ENCODE results near the gene RAB11B. TPM values are rescaled to one million over a fixed set of nuclear protein-coding genes. Genes with fewer than 3 reads are reported as not detected.
A peak's percentile ranks its signal among the peaks of the same experiment; 100 is the strongest.
"Not testable (repeated sequence)": the region's sequence is repeated elsewhere in the genome, so short reads cannot be mapped to it uniquely, and the experiment has no call there.

RAB11B gene
- total and polyA plus RNA-seq, 4 donors, result 27.3 to 91.2 (median 45.0) TPM

DNA sequence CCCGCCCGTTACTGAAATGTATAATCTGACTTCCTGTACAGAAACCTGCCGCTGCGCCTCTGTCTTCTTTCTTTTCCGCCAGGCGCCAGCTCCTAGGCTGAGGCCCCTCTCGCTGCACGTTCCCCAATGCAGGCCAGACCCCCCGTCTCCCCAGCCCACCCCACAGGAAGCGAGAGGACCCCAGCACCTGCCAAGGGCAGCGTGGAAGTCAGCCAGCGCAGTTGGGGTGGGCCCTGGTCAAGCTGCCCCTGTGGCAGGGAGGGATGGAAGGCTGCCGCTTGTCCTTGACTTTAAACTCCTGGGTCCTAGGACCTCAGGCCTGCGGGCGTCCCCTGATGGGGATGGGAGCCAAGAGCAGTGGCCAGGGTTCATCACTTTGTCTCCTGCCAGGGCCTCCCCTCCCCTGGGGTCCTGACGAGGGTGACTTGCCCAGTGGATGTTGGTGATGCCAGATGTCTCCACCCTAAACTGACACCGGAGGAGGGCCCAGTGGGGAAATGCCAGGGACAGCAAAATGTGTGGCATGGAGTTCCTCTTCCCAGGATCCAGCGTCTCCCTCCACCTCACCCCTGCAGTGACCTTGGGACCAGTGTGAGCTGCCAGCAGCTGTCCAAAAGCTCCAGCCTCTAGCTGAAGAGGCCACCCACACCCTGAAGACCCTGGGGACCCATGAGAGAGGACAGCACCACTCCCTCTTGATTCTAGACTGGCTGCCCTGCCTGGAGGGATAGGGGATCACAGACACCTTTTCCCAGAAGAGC, 14.4 kb downstream of the RAB11B start:
- no peak overlapping the region for H3K27ac ChIP-seq (ENCODE audit: low read depth in 1 of 2, low read length in 2 of 2)
- WGBS, result 86% methylated on average over 18 of the region's 18 CpGs

DNA sequence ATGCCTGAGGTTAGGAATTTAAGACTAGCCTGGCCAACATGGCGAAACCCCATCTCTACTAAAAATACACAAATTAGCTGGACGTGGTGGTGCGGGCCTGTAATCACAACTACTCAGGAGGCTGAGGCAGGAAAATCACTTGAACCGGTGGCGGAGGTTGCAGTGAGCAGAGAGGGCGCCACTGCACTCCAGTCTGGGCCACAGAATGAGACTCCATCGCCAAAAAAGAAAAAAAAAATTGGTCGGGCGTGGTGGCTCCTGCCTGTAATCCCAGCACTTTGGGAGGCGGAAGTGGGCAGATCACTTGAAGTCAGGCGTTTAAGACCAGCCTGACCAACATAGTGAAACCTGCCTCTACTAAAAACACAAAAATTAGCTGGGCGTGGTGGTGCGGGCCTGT, 20.6 kb downstream of the RAB11B start:
- WGBS, result 90% methylated on average over 13 of the region's 13 CpGs

More for the DNA sequence above, 14.4 kb downstream of the RAB11B start:
- Histone ChIP-seq H3K27me3 (ENCODE audit: control insufficient read depth in 4 of 4, insufficient read depth in 4 of 4, low read length in 3 of 4) (no peaks in the 10 kb centered on the region), H3K9me3 (ENCODE audit: control insufficient read depth in 4 of 4, low read length in 3 of 4) (no peaks in the 10 kb centered on the region), H3K9ac (ENCODE audit: low read depth in 1 of 2, low read length in 2 of 2) (no peak overlapping the region), H3K4me3 (ENCODE audit: low read depth in 1 of 3, low read length in 3 of 3) (no peak overlapping the region), H3K4me1 (ENCODE audit: control insufficient read depth in 4 of 4, insufficient read depth in 4 of 4, low read length in 3 of 4) (peaks cover 0 to 6% (median 2%) of the 10 kb centered on the region in 4 donors), H3K36me3 (ENCODE audit: control insufficient read depth in 4 of 4, insufficient read depth in 3 of 4, low read depth in 1 of 4, low read length in 3 of 4) (peaks cover 12 to 33% (median 17%) of the 10 kb centered on the region in 4 donors)
- DNase-seq (ENCODE audit: low spot score), result no peak
- TF ChIP-seq, protein P1, sequence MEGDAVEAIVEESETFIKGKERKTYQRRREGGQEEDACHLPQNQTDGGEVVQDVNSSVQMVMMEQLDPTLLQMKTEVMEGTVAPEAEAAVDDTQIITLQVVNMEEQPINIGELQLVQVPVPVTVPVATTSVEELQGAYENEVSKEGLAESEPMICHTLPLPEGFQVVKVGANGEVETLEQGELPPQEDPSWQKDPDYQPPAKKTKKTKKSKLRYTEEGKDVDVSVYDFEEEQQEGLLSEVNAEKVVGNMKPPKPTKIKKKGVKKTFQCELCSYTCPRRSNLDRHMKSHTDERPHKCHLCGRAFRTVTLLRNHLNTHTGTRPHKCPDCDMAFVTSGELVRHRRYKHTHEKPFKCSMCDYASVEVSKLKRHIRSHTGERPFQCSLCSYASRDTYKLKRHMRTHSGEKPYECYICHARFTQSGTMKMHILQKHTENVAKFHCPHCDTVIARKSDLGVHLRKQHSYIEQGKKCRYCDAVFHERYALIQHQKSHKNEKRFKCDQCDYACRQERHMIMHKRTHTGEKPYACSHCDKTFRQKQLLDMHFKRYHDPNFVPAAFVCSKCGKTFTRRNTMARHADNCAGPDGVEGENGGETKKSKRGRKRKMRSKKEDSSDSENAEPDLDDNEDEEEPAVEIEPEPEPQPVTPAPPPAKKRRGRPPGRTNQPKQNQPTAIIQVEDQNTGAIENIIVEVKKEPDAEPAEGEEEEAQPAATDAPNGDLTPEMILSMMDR (IDR thresholded peaks at IDR 0.05; ENCODE audit: low read depth, low read length, missing input control), result no peak
- no peak for TF ChIP-seq GABPA (IDR thresholded peaks at IDR 0.05 in 1 of 2, conservative IDR thresholded peaks at IDR 0.05 in 1 of 2)
- TF ChIP-seq HNF4G (IDR thresholded peaks at IDR 0.05), result no peak
- TF ChIP-seq TAF1 (conservative IDR thresholded peaks at IDR 0.05), result no peak
- no peak for TF ChIP-seq HNF4A (conservative IDR thresholded peaks at IDR 0.05)
- TF ChIP-seq, protein P2, sequence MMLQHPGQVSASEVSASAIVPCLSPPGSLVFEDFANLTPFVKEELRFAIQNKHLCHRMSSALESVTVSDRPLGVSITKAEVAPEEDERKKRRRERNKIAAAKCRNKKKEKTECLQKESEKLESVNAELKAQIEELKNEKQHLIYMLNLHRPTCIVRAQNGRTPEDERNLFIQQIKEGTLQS (IDR thresholded peaks at IDR 0.05), result no peak
- TF ChIP-seq JUND (IDR thresholded peaks at IDR 0.05), result no peak

DNA sequence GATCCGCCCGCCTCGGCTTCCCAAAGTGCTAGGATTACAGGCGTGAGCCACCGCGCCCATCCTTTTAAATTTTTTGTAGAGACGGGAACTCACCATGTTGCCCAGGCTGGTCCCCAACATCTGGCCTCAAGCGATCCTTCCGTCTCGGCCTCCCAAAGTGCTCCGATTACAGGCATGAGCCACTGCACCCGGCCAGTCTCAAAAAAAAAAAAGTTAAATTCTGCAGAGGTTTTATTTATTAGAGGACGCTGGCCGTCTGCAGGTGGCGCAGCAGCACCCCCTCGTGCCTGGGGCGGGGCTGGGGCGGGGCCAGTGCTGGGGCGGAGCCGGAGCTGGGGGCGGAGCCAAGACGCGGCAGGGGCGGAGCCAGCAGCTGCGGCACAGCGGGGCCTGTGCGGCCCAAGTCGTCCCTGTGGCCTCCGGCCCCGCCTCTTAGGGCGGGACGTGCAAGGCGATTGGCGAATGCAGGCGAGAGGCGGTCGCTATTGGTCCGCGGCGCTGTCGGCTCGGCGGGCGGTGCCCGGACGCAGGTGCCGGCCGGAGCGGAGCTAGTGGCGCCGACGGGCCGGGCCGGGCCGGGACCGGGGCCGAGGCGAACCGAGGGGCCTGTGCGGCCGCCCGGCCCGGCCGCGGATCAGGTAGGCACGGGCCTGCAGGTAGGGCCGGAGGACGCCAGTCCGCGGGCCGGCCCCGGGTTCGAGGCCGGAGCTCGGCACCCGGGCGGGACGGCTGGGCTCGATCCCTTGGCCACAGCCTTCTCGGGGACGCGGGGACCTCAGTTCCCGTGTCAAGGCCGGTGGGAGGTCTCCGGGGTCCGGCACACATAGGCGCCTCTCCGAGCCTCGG, 22.8 kb downstream of the RAB11B start, which contains the start of gene MARCHF2:
Gene MARCHF2, plus strand, starts transcription at position 523 of the 846 bp plus-strand sequence. CDS start 8,536 bp downstream, outside the sequence.
- H3K27ac ChIP-seq (ENCODE audit: low read depth in 1 of 2, low read length in 2 of 2), result peak within 1 kb of the TSS; percentile 39 to 47
- WGBS, result 5% methylated on average over 89 of the region's 89 CpGs
- no peaks in the 10 kb centered on the region for H3K36me3 ChIP-seq (ENCODE audit: control insufficient read depth in 4 of 4, insufficient read depth in 3 of 4, low read depth in 1 of 4, low read length in 3 of 4)
- DNase-seq (ENCODE audit: low spot score), result peak; percentile 100
- H3K4me3 ChIP-seq (ENCODE audit: low read depth in 1 of 3, low read length in 3 of 3), result peak within 1 kb of the TSS; percentile 28 to 97 (median 68)
- no peaks in the 10 kb centered on the region for H3K27me3 ChIP-seq (ENCODE audit: control insufficient read depth in 4 of 4, insufficient read depth in 4 of 4, low read length in 3 of 4)
- peak within 1 kb of the TSS; percentile 1 to 69 for H3K9ac ChIP-seq (ENCODE audit: low read depth in 1 of 2, low read length in 2 of 2)
- no peaks in the 10 kb centered on the region for H3K9me3 ChIP-seq (ENCODE audit: control insufficient read depth in 4 of 4, low read length in 3 of 4)
- TF ChIP-seq RAD21 (IDR thresholded peaks at IDR 0.05), result peak; percentile 70 to 72
- TF ChIP-seq, protein P1 (IDR thresholded peaks at IDR 0.05; ENCODE audit: low read depth, low read length, missing input control), result peak; percentile 60
- TF ChIP-seq FOXA1 (IDR thresholded peaks at IDR 0.05), result no peak
- peak in 1 of 2 donors; percentile 4 for TF ChIP-seq HNF4A (conservative IDR thresholded peaks at IDR 0.05)
- TF ChIP-seq SP1 (IDR thresholded peaks at IDR 0.05), result peak; percentile 74
- no peak for TF ChIP-seq HNF4G (IDR thresholded peaks at IDR 0.05)
- TF ChIP-seq RXRA (IDR thresholded peaks at IDR 0.05), result no peak
- peaks cover 0 to 16% (median 8%) of the 10 kb centered on the region in 4 donors for H3K4me1 ChIP-seq (ENCODE audit: control insufficient read depth in 4 of 4, insufficient read depth in 4 of 4, low read length in 3 of 4)

More for the DNA sequence above, 20.6 kb downstream of the RAB11B start:
- H3K36me3 ChIP-seq (ENCODE audit: control insufficient read depth in 4 of 4, insufficient read depth in 3 of 4, low read depth in 1 of 4, low read length in 3 of 4); H3K9me3 ChIP-seq (ENCODE audit: control insufficient read depth in 4 of 4, low read length in 3 of 4); H3K27ac ChIP-seq (ENCODE audit: low read depth in 1 of 2, low read length in 2 of 2); DNase-seq (ENCODE audit: low spot score); H3K4me3 ChIP-seq (ENCODE audit: low read depth in 1 of 3, low read length in 3 of 3); H3K27me3 ChIP-seq (ENCODE audit: control insufficient read depth in 4 of 4, insufficient read depth in 4 of 4, low read length in 3 of 4); H3K9ac ChIP-seq (ENCODE audit: low read depth in 1 of 2, low read length in 2 of 2): not testable (repeated sequence)
- H3K4me1 ChIP-seq (ENCODE audit: control insufficient read depth in 4 of 4, insufficient read depth in 4 of 4, low read length in 3 of 4), result peaks cover 0 to 16% (median 8%) of the 10 kb centered on the region in 4 donors
